WTC11 (cell line): ENCODE data around the gene ASS1. TPM values are rescaled to one million over a fixed set of nuclear protein-coding genes. Genes with fewer than 3 reads are reported as not detected.

ENCODE experiments used
- ATAC-seq: fragments of 200-7000 bp; cut with Tn5 transposase; 2 replicates; pipeline ENCODE4 v1.10.0; 2021; ENCODE audit warnings: mild to moderate bottlenecking, moderate library complexity
- CTCF ChIA-PET: fragments of 300-600 bp; sonication (Branson Sonifier 250); formaldehyde crosslinking; loops from one replicate; lab custom pipeline; 2021; ENCODE audit warnings: antibody characterized with exemption; lab: Charles Lee
- POLR2A ChIA-PET: fragments of 350-600 bp; sonication (Branson Sonifier 250); formaldehyde crosslinking; loops from one replicate; lab custom pipeline; 2021; ENCODE audit warnings: antibody characterized with exemption; lab: Charles Lee
- DNase-seq: peaks from one replicate; pipeline ENCODE4 v3.0.0; 2021; ENCODE audit warnings: low spot score
- H3K27ac Mint-ChIP-seq: 2 replicates; pipeline ENCODE4 v1.8.0; 2021; ENCODE audit warnings: mixed read lengths
- H3K27me3 Mint-ChIP-seq: 2 replicates; pipeline ENCODE4 v1.8.0; 2021; ENCODE audit warnings: low read depth, mild to moderate bottlenecking, moderate library complexity, mixed read lengths
- H3K36me3 Mint-ChIP-seq: 2 replicates; pipeline ENCODE4 v1.8.0; 2021; ENCODE audit warnings: mixed read lengths
- H3K4me1 Mint-ChIP-seq: 2 replicates; pipeline ENCODE4 v1.8.0; 2022; ENCODE audit warnings: mixed read lengths
- H3K4me3 Mint-ChIP-seq: 2 replicates; pipeline ENCODE4 v1.8.0; 2021; ENCODE audit warnings: mild to moderate bottlenecking, moderate library complexity, mixed read lengths
- H3K9me3 Mint-ChIP-seq: 2 replicates; pipeline ENCODE4 v1.8.0; 2021; ENCODE audit warnings: mixed read lengths
- ATF1 ChIP-seq: sonication (generic); formaldehyde crosslinking; IDR thresholded peaks from 2 replicates; pipeline ENCODE4 v1.8.1; 2023; ENCODE audit warnings: mild to moderate bottlenecking, moderate library complexity, missing genetic modification reagents
- FOXP1 ChIP-seq: sonication (generic); formaldehyde crosslinking; IDR thresholded peaks from 2 replicates; pipeline ENCODE4 v1.8.0; 2022; ENCODE audit warnings: missing genetic modification reagents, mild to moderate bottlenecking, moderate library complexity, borderline replicate concordance
- FOXP4 ChIP-seq: sonication (generic); formaldehyde crosslinking; IDR thresholded peaks from 2 replicates; pipeline ENCODE4 v1.8.0; 2022; ENCODE audit warnings: mild to moderate bottlenecking, missing genetic modification reagents
- KAT7 ChIP-seq: sonication (generic); formaldehyde crosslinking; IDR thresholded peaks from 2 replicates; pipeline ENCODE4 v1.8.1; 2023; ENCODE audit warnings: missing genetic modification reagents, mild to moderate bottlenecking, borderline replicate concordance
- MYBL2 ChIP-seq: sonication (generic); formaldehyde crosslinking; IDR thresholded peaks from 2 replicates; pipeline ENCODE4 v1.8.1; 2023; ENCODE audit warnings: mild to moderate bottlenecking, moderate library complexity, missing genetic modification reagents
- NFE2L1 ChIP-seq: sonication (generic); formaldehyde crosslinking; IDR thresholded peaks from 2 replicates; pipeline ENCODE4 v1.8.1; 2023; ENCODE audit warnings: missing genetic modification reagents
- PRDM15 ChIP-seq: sonication (generic); formaldehyde crosslinking; IDR thresholded peaks from 2 replicates; pipeline ENCODE4 v1.8.0; 2022; ENCODE audit warnings: missing genetic modification reagents
- PRRX2 ChIP-seq: fragments of 250-450 bp; sonication (Bioruptor Pico); IDR thresholded peaks from 2 replicates; pipeline ENCODE4 v1.8.0; 2021; ENCODE audit warnings: mild to moderate bottlenecking
- RELA ChIP-seq: sonication (generic); formaldehyde crosslinking; IDR thresholded peaks from 2 replicates; pipeline ENCODE4 v1.8.1; 2022; ENCODE audit warnings: missing genetic modification reagents, mild to moderate bottlenecking, borderline replicate concordance
- SP1 ChIP-seq: sonication (generic); formaldehyde crosslinking; conservative IDR thresholded peaks from 2 replicates; pipeline ENCODE4 v1.8.1; 2022; ENCODE audit warnings: missing genetic modification reagents
- STAT6 ChIP-seq: sonication (generic); formaldehyde crosslinking; conservative IDR thresholded peaks from 2 replicates; pipeline ENCODE4 v1.8.1; 2023; ENCODE audit warnings: mild to moderate bottlenecking, low read depth, missing genetic modification reagents, moderate library complexity
- TCF7 ChIP-seq: sonication (generic); formaldehyde crosslinking; IDR thresholded peaks from 2 replicates; pipeline ENCODE4 v1.8.0; 2022; ENCODE audit warnings: mild to moderate bottlenecking, low read depth, missing genetic modification reagents, moderate library complexity
- TEAD1 ChIP-seq: sonication (generic); formaldehyde crosslinking; IDR thresholded peaks from 2 replicates; pipeline ENCODE4 v1.8.0; 2022; ENCODE audit warnings: mild to moderate bottlenecking, missing genetic modification reagents
- TEAD4 ChIP-seq: sonication (generic); formaldehyde crosslinking; IDR thresholded peaks from 2 replicates; pipeline ENCODE4 v1.8.0; 2022; ENCODE audit warnings: mild to moderate bottlenecking, missing genetic modification reagents
- USF1 ChIP-seq: sonication (generic); formaldehyde crosslinking; IDR thresholded peaks from 2 replicates; pipeline ENCODE4 v1.8.0; 2022; ENCODE audit warnings: mild to moderate bottlenecking, missing genetic modification reagents
- ZBTB21 ChIP-seq: sonication (generic); formaldehyde crosslinking; IDR thresholded peaks from 2 replicates; pipeline ENCODE4 v1.8.1; 2023; ENCODE audit warnings: mild to moderate bottlenecking, missing genetic modification reagents, borderline replicate concordance
- ZNF281 ChIP-seq: sonication (generic); formaldehyde crosslinking; IDR thresholded peaks from 2 replicates; pipeline ENCODE4 v1.8.0; 2023; ENCODE audit warnings: mild to moderate bottlenecking, missing genetic modification reagents
- total RNA-seq: library from RNA; stranded (reverse); gene quantifications from 3 replicates; pipeline ENCODE4 v1.2.3, GENCODE V29; 2021
- TF ChIP-seq, protein P1 (sequence below): fragments of 250-450 bp; sonication (Bioruptor Pico); IDR thresholded peaks from 2 replicates; pipeline ENCODE4 v1.9.0; 2021; ENCODE audit warnings: mild to moderate bottlenecking
- TF ChIP-seq, protein P2 (sequence below): sonication (generic); formaldehyde crosslinking; IDR thresholded peaks from 2 replicates; pipeline ENCODE4 v1.8.1; 2022; ENCODE audit warnings: low read depth, mild to moderate bottlenecking, moderate library complexity, missing genetic modification reagents, borderline replicate concordance
- TF ChIP-seq, protein P3 (sequence below): sonication (generic); formaldehyde crosslinking; IDR thresholded peaks from 2 replicates; pipeline ENCODE4 v1.8.1; 2023; ENCODE audit warnings: mild to moderate bottlenecking, missing genetic modification reagents, moderate library complexity

Gene ASS1
- total RNA-seq, 1 experiment from 2014 or later, result 95.7 TPM

GRCh38 chr9:130432796-130433167, 12.0 kb upstream of the ASS1 start (continued):
- TF ChIP-seq, protein P1, sequence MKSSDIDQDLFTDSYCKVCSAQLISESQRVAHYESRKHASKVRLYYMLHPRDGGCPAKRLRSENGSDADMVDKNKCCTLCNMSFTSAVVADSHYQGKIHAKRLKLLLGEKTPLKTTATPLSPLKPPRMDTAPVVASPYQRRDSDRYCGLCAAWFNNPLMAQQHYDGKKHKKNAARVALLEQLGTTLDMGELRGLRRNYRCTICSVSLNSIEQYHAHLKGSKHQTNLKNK (CRISPR knock-in tag), result no peak
- TF ChIP-seq USF1 (CRISPR knock-in tag) (no peak), PRDM15 (CRISPR knock-in tag) (no peak), PRRX2 (CRISPR knock-in tag) (no peak)

DNA sequence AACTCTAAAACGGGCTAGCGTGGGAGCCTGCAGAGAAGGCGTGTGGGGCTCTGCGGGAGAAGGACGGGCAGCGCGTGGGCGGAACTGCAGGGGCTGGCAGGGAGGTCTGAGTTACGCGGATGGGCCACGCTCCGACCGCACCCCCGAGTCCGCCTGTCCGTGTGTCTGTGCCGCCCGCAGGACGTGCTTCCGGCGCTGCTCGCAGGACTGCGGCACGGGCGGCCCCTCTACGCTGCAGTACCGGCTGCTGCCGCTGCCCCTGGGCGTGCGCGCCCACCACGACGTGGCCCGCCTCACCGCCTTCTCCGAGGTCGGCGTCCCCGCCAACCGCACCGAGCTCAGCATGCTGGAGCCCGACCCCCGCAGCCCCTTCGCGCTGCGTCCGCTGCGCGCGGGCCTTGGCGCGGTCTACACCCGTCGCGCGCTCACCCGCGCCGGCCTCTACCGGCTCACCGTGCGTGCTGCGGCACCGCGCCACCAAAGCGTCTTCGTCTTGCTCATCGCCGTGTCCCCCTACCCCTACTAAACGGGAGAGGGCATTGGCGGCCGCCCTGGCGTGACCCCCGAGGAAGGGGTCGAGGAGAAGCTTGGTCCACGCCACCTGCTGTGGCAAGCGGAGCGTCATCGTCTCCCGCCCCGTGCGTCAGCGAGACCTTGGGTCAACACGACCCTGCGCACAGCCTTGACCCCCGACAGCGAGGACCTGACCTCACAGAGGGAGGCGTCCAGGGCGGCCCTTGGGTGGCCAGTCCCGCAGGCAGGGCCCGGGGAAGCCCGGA, 11.4 kb upstream of the ASS1 start:
- no peaks in the 10 kb centered on the region for H3K9me3 Mint-ChIP-seq
- DNase-seq (peak; percentile 76), ATAC-seq (peak; percentile 88)
- no peaks in the 10 kb centered on the region for H3K36me3 Mint-ChIP-seq
- ChIA-PET CTCF (interaction anchor here (0.7 to 3.2 kb wide), 13 partner anchors 10 to 380 kb away, joined by 3 to 20 read pairs (median 3); partner anchors contain the start of gene GPR107), POLR2A (interaction anchor here (0.6 kb wide), 1 partner anchor 1662 kb away, joined by 3 read pairs; the partner anchor contains the start of gene ZER1)
- H3K4me1 Mint-ChIP-seq, result peaks cover 12% of the 10 kb centered on the region; the same call in 1 of the 2 replicates
- peak overlapping the region; percentile 65 for H3K4me3 Mint-ChIP-seq
- H3K27me3 Mint-ChIP-seq, result peaks cover 35% of the 10 kb centered on the region
- no peak overlapping the region for H3K27ac Mint-ChIP-seq
- 0 out of 2 replicates have a peak, but pooled peaks have one; percentile 40 for TF ChIP-seq SP1 (CRISPR knock-in tag)
- TF ChIP-seq ATF1 (CRISPR knock-in tag), result no peak
- no peak for TF ChIP-seq TCF7
- no peak for TF ChIP-seq STAT6
- TF ChIP-seq MYBL2, result peak; percentile 87
- no peak for TF ChIP-seq ZNF281 (CRISPR knock-in tag)
- TF ChIP-seq, protein P2, sequence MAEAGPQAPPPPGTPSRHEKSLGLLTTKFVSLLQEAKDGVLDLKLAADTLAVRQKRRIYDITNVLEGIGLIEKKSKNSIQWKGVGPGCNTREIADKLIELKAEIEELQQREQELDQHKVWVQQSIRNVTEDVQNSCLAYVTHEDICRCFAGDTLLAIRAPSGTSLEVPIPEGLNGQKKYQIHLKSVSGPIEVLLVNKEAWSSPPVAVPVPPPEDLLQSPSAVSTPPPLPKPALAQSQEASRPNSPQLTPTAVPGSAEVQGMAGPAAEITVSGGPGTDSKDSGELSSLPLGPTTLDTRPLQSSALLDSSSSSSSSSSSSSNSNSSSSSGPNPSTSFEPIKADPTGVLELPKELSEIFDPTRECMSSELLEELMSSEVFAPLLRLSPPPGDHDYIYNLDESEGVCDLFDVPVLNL, result peak; percentile 74
- peak; percentile 69; the same call in 1 of the 2 replicates for TF ChIP-seq NFE2L1 (CRISPR knock-in tag)
- peak; percentile 83 for TF ChIP-seq ZBTB21 (CRISPR knock-in tag)
- TF ChIP-seq FOXP4 (CRISPR knock-in tag), result peak; percentile 45; the same call in 1 of the 2 replicates
- TF ChIP-seq FOXP1, result peak; percentile 96
- peak; percentile 71; the same call in 1 of the 2 replicates for TF ChIP-seq KAT7 (CRISPR knock-in tag)
- TF ChIP-seq TEAD4 (CRISPR knock-in tag), result no peak
- TF ChIP-seq TEAD1 (CRISPR knock-in tag), result 0 out of 2 replicates have a peak, but pooled peaks have one; percentile 19
- TF ChIP-seq RELA (CRISPR knock-in tag), result peak; percentile 26; the same call in 1 of the 2 replicates
- TF ChIP-seq, protein P3, sequence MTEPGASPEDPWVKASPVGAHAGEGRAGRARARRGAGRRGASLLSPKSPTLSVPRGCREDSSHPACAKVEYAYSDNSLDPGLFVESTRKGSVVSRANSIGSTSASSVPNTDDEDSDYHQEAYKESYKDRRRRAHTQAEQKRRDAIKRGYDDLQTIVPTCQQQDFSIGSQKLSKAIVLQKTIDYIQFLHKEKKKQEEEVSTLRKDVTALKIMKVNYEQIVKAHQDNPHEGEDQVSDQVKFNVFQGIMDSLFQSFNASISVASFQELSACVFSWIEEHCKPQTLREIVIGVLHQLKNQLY (CRISPR knock-in tag), result no peak
